NT2/D1 (cell line): ENCODE data around the gene GPHB5.

Source experiments
- YY1 ChIP-seq: IDR thresholded peaks from 2 replicates; pipeline ENCODE4 v1.6.1; 2011; ENCODE audit not compliant: insufficient read length, insufficient read depth
- ZNF274 ChIP-seq: IDR thresholded peaks from 2 replicates; pipeline ENCODE4 v1.6.1; 2011; ENCODE audit warnings: mild to moderate bottlenecking, low read depth, low read length

- TF ChIP-seq ZNF274 (no peak), YY1 (no peak)
These were observed 30.9 kb downstream of the GPHB5 start for GRCh38 chr14:63287666-63288483.
